ENCODE measurements around the gene STX8.

- no peak for TF ChIP-seq TAF1 (IDR thresholded peaks at IDR 0.05; ENCODE audit: borderline replicate concordance, insufficient read depth, low read length)
- TF ChIP-seq SIN3A (IDR thresholded peaks at IDR 0.05; ENCODE audit: borderline replicate concordance, insufficient read depth, low read length), result no peak
- no peak for TF ChIP-seq REST (IDR thresholded peaks at IDR 0.05; ENCODE audit: insufficient read depth in 1 of 2, low read depth in 2 of 2, low read length in 2 of 2)
- TF ChIP-seq POLR2AphosphoS5 (IDR thresholded peaks at IDR 0.05; ENCODE audit: low read depth, low read length), result no peak
- no peak for TF ChIP-seq FOXP2 (optimal IDR thresholded peaks at IDR 0.05; ENCODE audit: borderline replicate concordance, extremely low read depth, extremely low read length, insufficient read depth)
These were observed 301.9 kb downstream of the STX8 start for GRCh38 chr17:9273428-9274391.
